Measurements from ENCODE around the gene ATAT1. TPM values are rescaled to one million over a fixed set of nuclear protein-coding genes. Genes with fewer than 3 reads are reported as not detected.
A peak's percentile ranks its signal among the peaks of the same experiment; 100 is the strongest.

Gene ATAT1
- total and polyA plus RNA-seq, 9 of the 15 experiments (the other 6 are each of a cell fraction or from before 2014, with no cell fraction given), result 0.65 to 5.8 (median 1.6) TPM

DNA sequence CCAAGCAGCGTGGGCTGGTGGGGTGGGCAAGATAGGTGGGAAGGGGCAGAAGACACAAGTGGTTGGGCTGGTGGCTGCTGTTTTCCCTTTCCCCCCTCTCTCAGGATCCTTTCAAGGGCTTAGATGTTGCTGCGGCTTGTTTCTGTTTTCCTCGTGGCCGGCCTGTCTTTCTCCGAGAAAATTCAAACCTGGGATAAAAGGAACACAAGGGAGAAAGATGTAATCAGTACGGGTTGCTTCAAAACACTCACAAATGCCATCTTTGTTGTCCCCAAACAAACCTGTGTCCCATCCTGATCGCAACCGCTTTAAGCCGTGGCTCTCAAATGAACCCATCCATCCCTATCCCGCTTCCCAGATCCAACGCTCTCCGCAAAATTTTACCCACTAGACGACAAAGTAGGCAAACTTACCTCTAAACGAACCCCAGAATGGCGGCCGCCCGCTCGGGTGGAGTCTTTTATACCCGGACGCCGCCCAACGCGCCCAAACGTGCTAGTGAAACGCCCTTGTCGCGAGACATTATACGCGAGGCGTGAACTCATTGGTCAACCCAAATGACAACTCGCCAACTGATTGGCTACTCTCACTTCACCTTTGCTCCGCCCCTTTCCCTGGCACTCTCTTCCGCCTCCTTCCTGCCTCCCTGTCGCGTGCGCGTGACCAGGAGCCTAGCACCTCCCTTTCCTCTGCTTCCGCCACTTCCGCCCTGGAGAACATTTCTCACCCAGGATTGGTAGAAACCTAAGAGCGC is 9.7 kb upstream of the ATAT1 start, which contains the start of gene PPP1R10 (continued):
- TF ChIP-seq, protein P1, sequence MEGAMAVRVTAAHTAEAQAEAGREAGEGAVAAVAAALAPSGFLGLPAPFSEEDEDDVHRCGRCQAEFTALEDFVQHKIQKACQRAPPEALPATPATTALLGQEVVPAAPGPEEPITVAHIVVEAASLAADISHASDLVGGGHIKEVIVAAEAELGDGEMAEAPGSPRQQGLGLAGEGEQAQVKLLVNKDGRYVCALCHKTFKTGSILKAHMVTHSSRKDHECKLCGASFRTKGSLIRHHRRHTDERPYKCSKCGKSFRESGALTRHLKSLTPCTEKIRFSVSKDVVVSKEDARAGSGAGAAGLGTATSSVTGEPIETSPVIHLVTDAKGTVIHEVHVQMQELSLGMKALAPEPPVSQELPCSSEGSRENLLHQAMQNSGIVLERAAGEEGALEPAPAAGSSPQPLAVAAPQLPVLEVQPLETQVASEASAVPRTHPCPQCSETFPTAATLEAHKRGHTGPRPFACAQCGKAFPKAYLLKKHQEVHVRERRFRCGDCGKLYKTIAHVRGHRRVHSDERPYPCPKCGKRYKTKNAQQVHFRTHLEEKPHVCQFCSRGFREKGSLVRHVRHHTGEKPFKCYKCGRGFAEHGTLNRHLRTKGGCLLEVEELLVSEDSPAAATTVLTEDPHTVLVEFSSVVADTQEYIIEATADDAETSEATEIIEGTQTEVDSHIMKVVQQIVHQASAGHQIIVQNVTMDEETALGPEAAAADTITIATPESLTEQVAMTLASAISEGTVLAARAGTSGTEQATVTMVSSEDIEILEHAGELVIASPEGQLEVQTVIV (CRISPR knock-in tag; IDR thresholded peaks at IDR 0.05; ENCODE audit: borderline replicate concordance), result peak; percentile 80; the same call in 1 of the 2 replicates
- no peak; the same call in 1 of the 2 replicates for TF ChIP-seq DPF2 (IDR thresholded peaks at IDR 0.05)
- no peak for TF ChIP-seq ZNF431 (CRISPR knock-in tag; IDR thresholded peaks at IDR 0.05)
- TF ChIP-seq, protein P2, sequence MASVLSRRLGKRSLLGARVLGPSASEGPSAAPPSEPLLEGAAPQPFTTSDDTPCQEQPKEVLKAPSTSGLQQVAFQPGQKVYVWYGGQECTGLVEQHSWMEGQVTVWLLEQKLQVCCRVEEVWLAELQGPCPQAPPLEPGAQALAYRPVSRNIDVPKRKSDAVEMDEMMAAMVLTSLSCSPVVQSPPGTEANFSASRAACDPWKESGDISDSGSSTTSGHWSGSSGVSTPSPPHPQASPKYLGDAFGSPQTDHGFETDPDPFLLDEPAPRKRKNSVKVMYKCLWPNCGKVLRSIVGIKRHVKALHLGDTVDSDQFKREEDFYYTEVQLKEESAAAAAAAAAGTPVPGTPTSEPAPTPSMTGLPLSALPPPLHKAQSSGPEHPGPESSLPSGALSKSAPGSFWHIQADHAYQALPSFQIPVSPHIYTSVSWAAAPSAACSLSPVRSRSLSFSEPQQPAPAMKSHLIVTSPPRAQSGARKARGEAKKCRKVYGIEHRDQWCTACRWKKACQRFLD (CRISPR knock-in tag; IDR thresholded peaks at IDR 0.05), result no peak
- no peak for TF ChIP-seq DACH1 (IDR thresholded peaks at IDR 0.05; ENCODE audit: partially characterized antibody)
- TF ChIP-seq ZNF778 (CRISPR knock-in tag; IDR thresholded peaks at IDR 0.05), result no peak
- peak; percentile 88; the same call in 1 of the 2 replicates for TF ChIP-seq KLF10 (CRISPR knock-in tag; IDR thresholded peaks at IDR 0.05)
- no peak for TF ChIP-seq ZNF12 (CRISPR knock-in tag; IDR thresholded peaks at IDR 0.05)
- TF ChIP-seq ARID3B (CRISPR knock-in tag; IDR thresholded peaks at IDR 0.05; ENCODE audit: borderline replicate concordance), result peak; percentile 87; the same call in 1 of the 2 replicates
- no peak; the same call in 1 of the 2 replicates for TF ChIP-seq ZNF695 (CRISPR knock-in tag; IDR thresholded peaks at IDR 0.05)
- TF ChIP-seq ARNT (IDR thresholded peaks at IDR 0.05), result peak; percentile 65 to 89
- TF ChIP-seq NR3C1 (CRISPR knock-in tag; IDR thresholded peaks at IDR 0.05), result no peak
- TF ChIP-seq, protein P3, sequence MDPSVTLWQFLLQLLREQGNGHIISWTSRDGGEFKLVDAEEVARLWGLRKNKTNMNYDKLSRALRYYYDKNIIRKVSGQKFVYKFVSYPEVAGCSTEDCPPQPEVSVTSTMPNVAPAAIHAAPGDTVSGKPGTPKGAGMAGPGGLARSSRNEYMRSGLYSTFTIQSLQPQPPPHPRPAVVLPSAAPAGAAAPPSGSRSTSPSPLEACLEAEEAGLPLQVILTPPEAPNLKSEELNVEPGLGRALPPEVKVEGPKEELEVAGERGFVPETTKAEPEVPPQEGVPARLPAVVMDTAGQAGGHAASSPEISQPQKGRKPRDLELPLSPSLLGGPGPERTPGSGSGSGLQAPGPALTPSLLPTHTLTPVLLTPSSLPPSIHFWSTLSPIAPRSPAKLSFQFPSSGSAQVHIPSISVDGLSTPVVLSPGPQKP (CRISPR knock-in tag; IDR thresholded peaks at IDR 0.05), result no peak
- peak; percentile 90 for TF ChIP-seq BCOR (IDR thresholded peaks at IDR 0.05)
- peak; percentile 65 for TF ChIP-seq ZBTB8A (IDR thresholded peaks at IDR 0.05; ENCODE audit: partially characterized antibody)
- no peak for TF ChIP-seq NRF1 (conservative IDR thresholded peaks at IDR 0.05 in 1 of 2, IDR thresholded peaks at IDR 0.05 in 1 of 2)
- TF ChIP-seq ZC3H8 (IDR thresholded peaks at IDR 0.05), result peak; percentile 73; the same call in 1 of the 2 replicates
- no peak for TF ChIP-seq NR2C2 (CRISPR knock-in tag; IDR thresholded peaks at IDR 0.05)
- TF ChIP-seq NR2C2 (tag; IDR thresholded peaks at IDR 0.05), result no peak; the same call in 1 of the 2 replicates
- TF ChIP-seq RBM22 (IDR thresholded peaks at IDR 0.05; ENCODE audit: low read depth, low read length, poor library complexity, severe bottlenecking), result peak; percentile 92
- 0 out of 2 replicates have a peak, but pooled peaks have one; percentile 95 for TF ChIP-seq KAT7 (CRISPR knock-in tag; IDR thresholded peaks at IDR 0.05; ENCODE audit: borderline replicate concordance)
- TF ChIP-seq PTTG1 (tag; IDR thresholded peaks at IDR 0.05; ENCODE audit: low read depth), result no peak

Measured in K562 (cell line).